Measurements from ENCODE around the gene RAPGEF2.
"Not testable (repeated sequence)": the region's sequence is repeated elsewhere in the genome, so short reads cannot be mapped to it uniquely, and the experiment has no call there.

RAPGEF2 gene

GRCh38 chr4:159086606-159087005, 16.3 kb upstream of the RAPGEF2 start:
- no peak overlapping the region for H3K4me3 ChIP-seq (ENCODE audit: low read depth, low read length)
- no peak for TF ChIP-seq CTCF (IDR thresholded peaks at IDR 0.05; ENCODE audit: borderline replicate concordance, insufficient read depth, low read depth, low read length)

- H3K4me3 ChIP-seq (ENCODE audit: low read depth, low read length): no peak overlapping the region
- no peak for TF ChIP-seq CTCF (IDR thresholded peaks at IDR 0.05; ENCODE audit: borderline replicate concordance, insufficient read depth, low read depth, low read length)
Measured at GRCh38 chr4:159090255-159090654, 12.6 kb upstream of the RAPGEF2 start.

GRCh38 chr4:159094156-159094555, 8.7 kb upstream of the RAPGEF2 start:
- not testable (repeated sequence) for H3K4me3 ChIP-seq (ENCODE audit: low read depth, low read length)

- no peak for TF ChIP-seq CTCF (IDR thresholded peaks at IDR 0.05; ENCODE audit: borderline replicate concordance, insufficient read depth, low read depth, low read length)
- no peak overlapping the region for H3K4me3 ChIP-seq (ENCODE audit: low read depth, low read length)
Measured at GRCh38 chr4:159096434-159096833, 6.4 kb upstream of the RAPGEF2 start.

GRCh38 chr4:159097144-159097543, 5.7 kb upstream of the RAPGEF2 start:
- H3K4me3 ChIP-seq (ENCODE audit: low read depth, low read length): no peak overlapping the region
- TF ChIP-seq CTCF (IDR thresholded peaks at IDR 0.05; ENCODE audit: borderline replicate concordance, insufficient read depth, low read depth, low read length): no peak

- no peak overlapping the region for H3K4me3 ChIP-seq (ENCODE audit: low read depth, low read length)
Measured at GRCh38 chr4:159097785-159098184, 5.1 kb upstream of the RAPGEF2 start.

GRCh38 chr4:159098482-159099127, 4.3 kb upstream of the RAPGEF2 start:
- no peak for TF ChIP-seq CTCF (IDR thresholded peaks at IDR 0.05; ENCODE audit: borderline replicate concordance, insufficient read depth, low read depth, low read length)
- no peak overlapping the region for H3K4me3 ChIP-seq (ENCODE audit: low read depth, low read length)

More at GRCh38 chr4:159097785-159098184, 5.1 kb upstream of the RAPGEF2 start:
- no peak for TF ChIP-seq CTCF (IDR thresholded peaks at IDR 0.05; ENCODE audit: borderline replicate concordance, insufficient read depth, low read depth, low read length)
